GM19328 (cell line): Measurements from ENCODE around the gene TULP1.

Experiments used
- ATAC-seq: cut with Tn5 transposase; IDR thresholded peaks from one replicate; pipeline ENCODE4 v1.9.1; 2021; ENCODE audit warnings: mild to moderate bottlenecking, moderate library complexity; ENCODE audit not compliant: unreplicated experiment

TULP1 gene

DNA sequence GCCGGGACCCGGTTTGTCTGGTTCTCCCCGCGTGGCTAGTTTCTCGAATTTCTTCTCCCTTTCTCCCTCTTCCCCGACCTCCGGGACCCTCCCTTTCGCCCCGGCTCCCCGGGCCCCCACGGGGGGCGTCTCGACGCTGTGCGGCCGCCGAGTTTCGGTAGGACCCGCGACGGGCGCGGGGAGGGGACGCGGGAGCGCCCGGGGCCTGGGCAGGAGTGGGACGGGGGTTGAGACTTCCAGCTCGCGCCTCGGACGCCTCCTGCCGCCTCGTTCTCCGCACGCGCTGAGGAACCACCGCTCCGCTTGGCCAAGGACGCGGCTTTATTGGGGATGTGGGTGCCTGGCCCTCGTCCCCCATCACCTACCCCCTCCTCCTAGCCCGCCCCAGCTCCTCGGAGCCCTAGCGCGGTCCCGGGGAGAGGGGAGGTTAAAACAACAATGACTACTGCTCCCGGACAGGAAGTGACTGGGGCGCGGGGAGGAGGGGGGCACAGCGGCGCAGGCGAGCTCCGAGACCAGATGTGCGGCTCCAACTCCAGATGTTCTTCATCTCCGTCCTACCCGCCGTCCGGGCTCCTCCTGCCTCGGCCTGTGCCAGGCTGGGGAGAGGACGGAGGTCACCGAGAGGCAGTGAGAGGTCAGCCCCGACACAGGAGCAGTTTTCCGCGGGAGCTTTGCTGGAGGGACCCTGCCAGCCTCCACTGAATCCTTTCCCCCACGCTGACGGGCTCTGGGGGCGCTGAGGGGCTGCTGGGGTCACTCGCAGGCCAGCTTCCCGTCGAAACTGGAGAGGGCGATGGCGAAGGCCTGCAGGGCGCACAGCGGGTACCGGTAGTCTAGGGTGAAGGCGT, 14.9 kb downstream of the TULP1 start:
- ATAC-seq = peak; percentile 10

DNA sequence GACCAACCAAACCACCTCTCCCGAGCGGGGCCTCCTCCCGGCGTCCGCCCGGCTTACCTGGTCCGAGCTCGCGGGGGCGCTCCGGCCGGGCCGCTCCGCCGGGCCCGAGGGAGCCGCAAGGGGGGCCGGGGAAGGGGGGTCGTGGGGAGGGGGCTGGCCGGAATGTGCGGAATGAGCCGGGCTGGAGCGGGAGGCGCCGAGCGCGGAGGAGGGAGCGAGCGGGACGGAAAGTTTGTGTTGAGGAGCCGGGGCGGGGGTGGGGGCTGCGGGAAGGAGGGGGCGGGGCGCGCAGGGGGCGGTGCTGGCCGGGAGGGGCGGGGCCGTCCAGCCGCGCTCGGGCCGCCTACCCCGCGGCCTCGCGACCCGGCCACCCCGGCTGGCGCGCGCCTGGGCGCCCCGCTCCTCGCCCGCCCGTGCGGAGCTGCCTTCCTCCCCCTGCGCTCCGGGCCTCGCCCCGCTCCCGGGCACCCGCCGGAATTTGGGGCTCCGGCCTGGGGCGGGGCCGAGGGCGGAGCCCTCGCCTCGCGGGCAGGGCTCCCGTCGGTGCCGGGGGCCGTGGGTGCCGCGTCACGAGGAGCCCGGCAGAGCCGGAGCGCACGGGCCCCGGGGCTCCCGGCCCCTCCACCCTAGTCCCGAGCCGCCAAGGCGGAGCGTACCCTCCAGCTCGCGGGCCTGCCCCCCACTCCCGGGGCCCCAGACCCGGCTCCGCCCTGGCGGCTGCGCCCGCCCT, 15.7 kb downstream of the TULP1 start, which contains the start of gene TEAD3:
TSS of gene TEAD3 (minus strand) at position 239 of the 730 bp plus-strand sequence.
- peak; percentile 51 for ATAC-seq

DNA sequence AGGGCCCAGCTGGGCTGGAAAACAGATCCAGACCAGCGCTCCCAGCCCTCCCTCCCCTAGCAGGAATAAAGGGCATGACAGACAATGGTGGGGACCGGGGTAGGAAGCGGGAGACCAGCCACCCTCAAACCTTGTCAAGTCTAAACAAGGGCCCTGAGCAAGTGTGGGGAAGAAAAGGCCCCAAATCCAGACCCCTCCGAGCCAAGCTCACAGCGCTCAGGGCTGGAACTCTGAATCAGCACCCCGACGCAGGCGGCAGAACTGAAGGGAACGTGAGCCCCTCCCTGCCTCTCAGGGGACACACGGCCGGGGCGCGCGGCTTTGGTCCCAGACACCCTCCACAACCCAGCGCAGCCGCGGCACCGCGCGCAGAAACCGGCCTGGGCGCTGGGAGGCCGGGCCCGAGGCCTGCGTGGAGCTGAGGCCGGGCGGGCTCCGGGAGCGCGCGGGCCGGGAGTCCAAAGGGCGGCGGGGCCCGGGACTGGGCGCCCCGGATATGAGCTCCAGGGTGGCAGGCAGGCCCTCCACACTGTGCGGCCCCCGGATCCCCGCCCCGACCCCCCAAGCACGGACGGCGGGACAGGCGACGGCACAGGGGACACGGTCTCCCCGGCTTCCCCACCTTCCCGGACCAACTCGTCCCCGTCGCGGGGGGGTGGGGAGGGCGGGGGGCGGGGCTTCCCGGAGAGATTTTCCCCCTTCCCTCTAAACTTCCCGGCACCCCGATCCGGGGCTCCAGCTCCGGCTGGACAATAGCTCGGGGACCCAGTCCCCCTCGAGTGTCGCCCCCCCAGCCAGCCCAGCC, 16.5 kb downstream of the TULP1 start:
- no peak for ATAC-seq

DNA sequence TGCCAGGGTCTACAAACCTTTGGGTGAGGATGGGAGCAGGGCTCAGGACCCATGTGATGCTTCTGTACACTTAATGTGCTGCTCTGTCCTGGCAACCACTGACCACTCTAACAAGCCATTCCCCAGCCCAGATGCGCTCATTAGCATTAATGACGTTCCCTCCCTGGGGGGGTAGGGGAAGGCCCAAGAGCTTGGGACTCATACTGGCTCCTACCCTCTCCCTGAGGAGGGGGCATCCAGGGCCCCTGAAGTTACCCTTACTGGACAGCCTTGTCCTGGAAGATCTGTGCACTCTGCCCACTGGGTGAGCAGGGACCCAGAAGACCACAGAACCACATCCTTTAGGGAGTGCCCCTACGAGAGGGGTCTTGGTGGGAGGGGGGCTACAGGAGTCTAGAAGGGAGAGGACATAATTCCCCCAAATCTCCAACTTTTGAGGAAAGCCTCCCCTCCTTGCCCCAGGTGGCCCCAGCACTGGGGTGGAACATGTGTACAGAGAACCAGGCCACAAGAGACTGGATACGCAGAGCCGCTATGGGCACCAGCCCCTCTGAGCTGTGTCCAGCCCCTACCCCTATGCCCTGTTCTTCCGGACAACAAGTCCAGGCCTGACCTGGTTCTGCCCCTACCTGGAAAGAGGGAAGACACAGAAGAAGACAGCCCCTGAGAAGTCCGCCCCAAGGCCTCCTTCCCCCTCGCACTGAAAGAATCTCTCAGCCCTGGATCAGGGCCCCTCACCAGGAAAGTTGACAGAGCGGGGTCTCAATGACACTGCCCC, 17.2 kb downstream of the TULP1 start:
- ATAC-seq = no peak

DNA sequence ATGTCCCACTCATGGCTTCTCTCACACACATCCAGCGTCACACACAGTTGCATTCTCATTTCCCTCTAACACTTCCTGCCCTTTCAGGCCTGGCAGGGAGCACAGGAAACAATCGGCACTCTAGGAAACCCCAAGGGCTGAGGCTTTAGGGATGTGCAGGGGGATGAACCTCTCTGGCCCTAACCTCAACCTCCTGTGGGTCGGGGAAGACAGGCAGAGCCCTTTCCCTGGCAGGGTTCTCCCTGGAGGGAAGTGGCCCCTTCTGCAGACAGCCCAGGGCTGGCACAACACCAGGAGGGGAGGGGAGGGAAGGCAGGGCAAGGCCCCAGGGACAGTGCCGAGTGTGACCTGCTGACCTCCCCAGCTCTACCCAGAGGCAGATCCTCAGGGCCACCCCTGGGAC, 18.5 kb downstream of the TULP1 start:
- no peak for ATAC-seq

DNA sequence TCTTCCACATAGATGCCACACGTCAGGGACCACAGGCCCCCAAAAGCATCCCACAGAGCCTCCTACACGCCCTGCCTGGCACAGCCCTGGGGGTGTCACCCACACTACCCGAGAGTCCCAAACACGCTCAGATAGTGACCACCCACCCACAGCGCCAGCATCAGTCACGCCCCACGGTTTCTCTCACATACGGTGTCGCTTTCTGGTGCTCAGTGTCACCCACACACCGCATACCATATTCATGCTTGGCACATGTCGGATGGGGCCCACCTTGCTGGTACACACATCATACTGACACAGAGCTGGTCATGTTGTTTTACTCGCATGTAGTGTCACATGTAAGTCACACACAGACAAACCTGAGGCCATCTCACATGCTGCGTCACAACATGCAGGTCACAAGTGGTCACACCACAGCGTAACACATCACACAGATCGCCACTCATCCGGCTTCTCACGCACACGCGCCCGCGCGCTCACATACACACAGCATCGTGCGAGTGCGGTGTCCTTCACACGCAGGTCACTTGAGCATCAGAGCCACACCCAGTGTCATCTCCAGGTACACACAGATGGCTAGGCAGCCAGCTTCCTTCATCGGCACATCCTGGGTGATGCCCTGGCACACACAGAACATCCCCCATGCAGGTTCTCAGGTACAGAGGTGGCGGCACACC, 19.3 kb downstream of the TULP1 start:
- ATAC-seq = no peak

DNA sequence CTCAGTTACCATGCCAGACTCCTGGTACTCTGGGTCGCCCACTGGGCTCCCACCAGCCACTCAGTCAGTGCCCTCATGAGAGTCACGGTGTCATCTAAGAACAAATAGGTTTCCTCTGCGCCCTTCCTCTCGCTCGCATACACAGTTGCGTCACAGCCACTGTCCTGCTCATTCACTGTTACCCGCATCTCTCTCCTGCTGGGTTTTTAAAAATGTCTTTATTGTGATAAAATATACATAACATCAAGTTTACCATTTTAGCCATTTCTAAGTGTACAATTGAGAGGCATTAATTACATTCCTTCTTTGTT, 19.8 kb downstream of the TULP1 start:
- ATAC-seq = no peak

DNA sequence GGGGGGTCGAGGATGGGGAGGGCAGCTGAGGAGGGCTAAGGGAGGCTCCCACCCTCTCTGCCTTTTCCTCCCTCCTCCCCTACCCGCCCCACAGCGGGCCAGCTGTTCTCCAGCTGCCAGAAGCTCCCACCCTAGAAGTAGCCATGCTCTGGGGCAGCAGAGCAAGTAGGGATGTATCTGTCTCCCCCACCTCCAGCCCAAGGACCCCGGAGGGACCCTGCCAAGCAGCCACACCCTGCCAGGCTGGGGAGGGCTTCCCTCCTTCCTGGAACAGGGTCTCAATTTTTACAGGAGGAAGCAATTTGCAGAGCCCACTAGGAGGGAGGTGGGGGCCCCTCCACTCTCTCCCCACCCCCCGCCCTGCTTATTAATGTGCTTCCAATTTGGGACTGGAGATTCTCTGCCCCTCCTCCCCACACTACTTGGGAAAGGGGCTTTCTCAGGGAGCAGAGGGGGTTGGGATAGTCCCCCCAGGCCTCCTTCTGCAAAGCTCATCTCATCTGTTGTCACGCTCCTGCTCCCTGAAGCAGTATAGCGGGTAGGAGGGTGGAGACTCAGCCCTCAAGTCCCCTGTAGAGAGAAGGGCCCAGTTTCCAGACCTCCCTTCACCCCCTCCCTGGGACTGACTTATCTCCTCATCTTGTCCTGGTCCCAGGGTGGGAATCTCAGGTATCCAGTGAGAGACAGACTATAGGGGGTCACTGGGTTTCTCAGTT, 20.3 kb downstream of the TULP1 start:
- no peak for ATAC-seq

DNA sequence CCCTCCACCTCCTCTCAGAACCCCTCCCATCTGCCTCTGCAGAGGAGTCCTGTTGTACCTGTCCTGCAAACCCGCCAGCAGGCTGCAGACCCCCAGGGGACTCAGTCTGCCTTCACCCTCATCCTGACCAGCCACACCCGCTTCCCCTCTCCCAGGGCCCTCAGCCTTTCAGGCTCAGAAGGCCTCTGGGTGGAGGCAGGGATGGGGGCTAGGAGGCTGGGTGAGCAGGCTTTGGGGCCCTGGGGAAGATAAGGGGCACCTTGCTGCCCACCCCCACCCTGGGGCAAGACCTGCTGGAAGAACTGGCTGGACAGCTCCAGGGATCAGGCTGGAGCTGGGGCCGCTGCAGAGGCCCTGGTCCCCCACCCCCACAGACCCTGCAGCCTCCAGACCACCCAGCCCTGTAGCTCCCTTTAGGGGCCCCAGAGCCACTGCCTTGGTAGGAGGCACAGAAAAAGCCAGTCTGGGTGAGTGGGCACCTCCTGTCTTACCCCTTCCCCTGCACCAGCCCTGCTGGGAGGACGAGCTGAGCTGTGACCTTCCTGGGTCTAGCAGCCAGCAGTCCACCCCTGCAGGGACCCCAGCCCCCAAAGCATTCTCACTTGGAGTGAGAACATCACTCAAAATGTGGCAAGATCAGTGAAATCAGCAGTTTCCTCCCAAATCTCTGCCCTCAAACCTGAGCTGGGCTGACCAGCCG, 21.0 kb downstream of the TULP1 start:
- no peak for ATAC-seq

DNA sequence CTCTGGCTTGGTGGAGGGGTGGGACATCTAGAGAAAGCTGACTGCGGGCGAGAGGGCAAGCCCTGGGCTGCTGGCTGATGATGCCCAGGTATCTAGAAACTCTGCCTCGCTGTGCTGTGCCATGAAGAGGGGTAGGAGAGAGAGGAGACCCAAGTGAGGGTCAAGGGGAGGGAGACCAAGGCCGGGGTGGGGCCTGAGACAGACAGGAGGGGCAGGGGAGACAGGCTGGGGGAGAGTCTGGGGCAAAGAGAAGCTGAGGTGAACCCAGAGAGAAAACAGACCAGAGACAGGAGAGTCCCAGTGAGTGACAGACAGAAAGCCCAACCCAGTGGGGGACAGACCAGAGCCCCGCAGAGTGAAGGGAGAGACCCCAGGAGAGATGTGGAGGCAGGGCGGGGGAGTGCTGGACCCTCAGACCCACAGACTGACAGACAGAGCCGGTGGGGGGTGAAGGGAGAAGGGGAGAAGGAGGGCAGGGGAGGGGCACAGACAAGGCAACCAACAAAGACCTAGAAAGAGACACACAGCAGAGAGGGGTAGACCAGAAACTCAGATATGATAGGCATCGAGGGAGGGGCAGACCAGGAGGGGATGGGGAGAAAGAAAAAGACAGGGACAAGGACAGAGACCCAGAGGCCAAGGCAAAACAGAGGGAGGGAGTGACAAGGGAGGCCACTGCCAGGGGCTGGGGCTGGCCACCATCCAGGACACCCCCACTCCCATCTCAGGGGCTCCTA, 21.7 kb downstream of the TULP1 start:
- ATAC-seq = no peak

DNA sequence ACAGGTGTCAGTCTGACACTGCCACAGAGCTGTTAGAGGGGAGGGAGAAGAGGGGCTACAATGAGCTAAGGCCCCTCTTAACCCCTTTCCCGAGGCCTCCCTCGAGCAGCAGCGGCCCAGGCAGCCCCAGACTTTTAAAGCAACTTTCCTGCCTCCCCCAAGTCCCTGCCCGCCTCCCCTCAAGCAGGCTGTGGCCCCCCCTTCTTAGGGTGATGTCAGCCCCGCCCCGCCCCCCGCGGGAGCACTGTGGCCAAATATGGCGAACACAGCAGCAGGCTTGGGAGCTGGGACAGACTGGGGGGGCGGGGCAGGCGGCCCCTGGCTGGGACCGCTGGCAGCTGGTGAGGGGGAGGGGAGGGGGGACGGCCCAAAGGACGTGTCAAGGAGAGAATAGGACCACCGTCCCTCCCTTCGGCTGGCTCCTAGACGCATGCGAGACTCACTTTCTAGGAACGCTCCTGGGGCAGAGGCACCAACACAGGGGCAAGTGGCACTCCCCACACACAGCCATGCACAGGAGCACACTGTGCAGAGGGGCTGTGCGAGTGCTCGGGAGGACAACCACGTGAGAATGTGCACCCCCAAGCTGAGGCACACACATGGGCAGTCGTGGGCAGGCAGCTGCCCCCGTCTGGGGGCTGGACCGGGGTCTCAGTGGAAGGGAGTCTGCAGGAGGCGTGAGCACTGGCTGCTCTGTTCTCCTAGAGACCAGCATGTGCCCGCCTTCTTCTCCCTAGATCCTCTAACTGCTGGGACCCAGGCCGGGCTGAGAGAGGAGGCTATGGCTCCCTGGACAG, 22.5 kb downstream of the TULP1 start:
- no peak for ATAC-seq

DNA sequence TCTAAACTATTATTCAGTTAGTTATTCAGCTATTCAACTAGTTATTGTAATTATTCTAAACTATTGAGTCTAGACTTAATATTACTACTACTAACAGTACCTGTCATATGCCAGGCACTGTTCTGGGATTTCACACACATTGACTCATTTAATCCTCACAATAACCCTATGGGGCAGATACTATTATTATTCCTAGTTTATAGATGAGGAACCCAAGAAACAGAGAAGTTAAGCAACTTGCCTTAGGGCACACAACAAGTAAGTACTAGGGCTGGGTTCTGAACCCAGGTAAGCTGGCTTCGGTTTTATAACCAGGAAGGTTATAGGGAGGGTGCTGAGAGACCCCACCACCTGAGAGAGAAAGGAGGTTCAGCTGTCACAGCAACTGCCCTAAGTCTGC, 23.6 kb downstream of the TULP1 start:
- ATAC-seq = no peak

DNA sequence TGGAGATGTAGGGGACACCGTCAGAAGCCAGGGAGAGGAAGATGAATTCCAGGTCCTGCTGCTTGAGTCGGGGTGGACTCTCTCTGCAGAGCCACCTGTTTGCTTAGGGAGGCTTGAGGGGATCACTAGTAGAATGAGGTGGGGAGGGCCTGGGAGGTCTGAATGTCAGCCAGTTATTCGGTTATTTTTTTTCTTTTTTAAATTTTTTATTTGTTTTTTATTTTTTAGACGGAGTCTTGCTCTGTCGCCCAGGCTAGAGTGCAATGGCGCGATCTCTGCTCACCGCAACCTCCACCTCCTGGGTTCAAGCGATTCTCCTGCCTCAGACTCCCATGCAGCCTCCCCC, 24.2 kb downstream of the TULP1 start:
- ATAC-seq = no peak

DNA sequence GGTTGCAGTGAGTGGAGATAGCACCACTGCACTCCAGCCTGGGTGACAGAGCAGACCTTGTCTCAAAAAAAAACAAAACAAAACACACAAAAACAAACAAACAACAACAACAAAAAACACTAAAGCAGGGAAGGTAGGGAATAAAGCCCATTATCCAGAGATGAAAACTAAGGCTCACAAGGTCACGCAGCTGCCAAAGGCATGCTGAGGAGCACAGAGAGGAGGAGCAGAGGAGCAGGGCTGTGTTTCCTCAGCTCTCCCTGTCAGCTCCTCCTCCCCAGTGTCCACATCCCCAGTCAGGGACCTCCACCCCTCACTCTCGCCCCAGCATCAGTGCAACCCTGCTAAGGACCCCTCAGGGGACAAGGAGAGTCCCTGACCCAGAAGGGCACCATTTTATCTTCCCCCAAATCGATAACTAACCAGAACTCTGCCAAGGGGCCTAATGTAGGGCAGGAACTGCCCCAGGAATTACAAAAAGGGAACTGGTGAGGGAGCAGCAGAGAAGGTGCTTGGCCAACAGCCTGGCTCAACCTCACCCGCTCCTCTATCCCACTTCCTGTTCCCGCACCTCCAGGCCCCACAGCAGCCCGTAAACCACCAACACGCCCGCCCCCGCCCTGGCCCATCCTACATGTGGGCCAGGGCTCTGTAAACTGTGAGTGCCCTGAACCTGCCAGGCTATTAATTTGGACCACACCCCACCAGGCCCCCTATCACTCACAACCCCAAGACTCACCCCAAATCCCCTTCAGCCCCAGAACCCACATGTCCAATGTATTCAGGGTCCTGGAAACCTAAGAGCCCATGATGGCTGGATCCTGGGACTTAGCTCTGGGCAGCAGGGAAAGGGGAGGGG, 24.8 kb downstream of the TULP1 start:
- no peak for ATAC-seq

DNA sequence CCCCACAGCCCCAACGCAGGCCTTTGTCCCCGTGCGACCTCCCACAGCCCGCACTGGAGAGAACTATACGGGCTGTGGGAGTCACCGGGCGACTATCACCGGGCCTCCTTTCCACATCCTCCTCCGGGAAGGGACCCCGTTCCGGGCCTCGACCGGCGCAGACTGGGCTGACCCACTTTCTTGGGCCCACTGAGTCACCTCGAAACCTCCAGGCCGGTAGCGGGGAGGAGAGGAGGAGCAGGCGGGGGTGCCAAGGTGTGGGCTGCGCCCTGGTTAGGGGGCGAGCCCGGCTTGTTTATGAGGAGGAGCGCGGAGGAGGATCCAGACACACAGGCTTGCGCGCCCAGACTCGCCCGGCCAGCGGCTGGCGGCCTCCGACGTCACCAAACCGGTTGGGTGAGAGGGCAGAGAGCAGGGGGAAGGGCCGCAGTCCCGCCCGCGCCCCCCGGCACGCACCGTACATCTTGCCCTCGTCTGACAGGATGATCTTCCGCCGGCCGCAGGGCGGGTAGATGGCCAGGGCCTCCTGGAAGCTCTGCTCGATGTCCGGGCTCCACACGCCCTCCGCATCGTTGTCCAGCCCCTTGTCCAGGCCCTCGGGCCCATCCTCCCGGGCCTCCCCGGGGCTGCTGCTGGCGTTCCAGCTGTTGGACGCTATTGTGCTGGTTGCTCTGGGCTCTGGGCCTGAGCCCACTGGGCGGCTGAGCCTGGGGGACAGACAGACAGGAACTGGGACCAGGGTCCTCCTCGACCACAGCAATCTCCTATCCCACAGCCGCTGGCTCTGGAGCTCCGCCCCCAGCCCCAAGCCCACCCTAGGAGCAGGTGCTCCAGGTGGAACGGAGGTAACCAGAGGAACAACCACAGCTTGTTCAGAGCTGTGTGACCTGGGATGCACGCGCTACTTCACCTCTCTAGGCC, 26.4 kb downstream of the TULP1 start:
- ATAC-seq = no peak
